Left ventricle myocardium superior (tissue), 1 donor: ENCODE results near the gene DIRAS1. TPM values are rescaled to one million over a fixed set of nuclear protein-coding genes. Genes with fewer than 3 reads are reported as not detected.

ENCODE experiments used
- ATAC-seq: fragments of 200-7000 bp; cut with Tn5 transposase; one replicate; pipeline ENCODE4 v1.9.1; 2020; ENCODE audit warnings: mild to moderate bottlenecking, moderate library complexity
- DNase-seq: peaks from one replicate; pipeline ENCODE4 v3.0.0-alpha.2; 2020
- intact Hi-C: fragments of 100-400 bp; cut with micrococcal nuclease; formaldehyde crosslinking; loops from one replicate; pipeline ENCODE4 v1.11.0; 2022
- long read RNA-seq: library from polyadenylated mRNA; unstranded; transcript quantifications from one replicate; pipeline ENCODE4 v2.0.0, GENCODE V29; 2021
- total RNA-seq: library from RNA; stranded (reverse); fragmentation: NEBNext Ultra II Directional; extraction: Animal tissue kit (Norgen Biotek cat#: 25700); gene quantifications from one replicate; pipeline ENCODE4 v1.2.1, GENCODE V29; 2021
- donor health status: DM: no; HTN: yes; CAD: no; lungs with severe emphysema.

Gene DIRAS1
- 241 TPM for total RNA-seq
- long read RNA-seq, transcript DIRAS1-201 (2 exons, 3,424 nt), result major isoform, 84 of 366 reads
- long read RNA-seq, partial matches to known transcripts, result 3 of 366 reads
- long read RNA-seq, other reads (novel, unspliced or antisense), result 278 of 366 reads

- ATAC-seq (peak; percentile 16), DNase-seq (peak; percentile 68)
- intact Hi-C loops, result no loop called here
Observed at GRCh38 chr19:2720777-2721569, at the start of gene DIRAS1. Gene DIRAS1, minus strand, starts transcription at chr19:2721372. Its CDS starts 3,566 bp downstream, at chr19:2717806.

- peak; percentile 78 for DNase-seq
- intact Hi-C loops, result no loop called here
- peak; percentile 78 for ATAC-seq
Observed at GRCh38 chr19:2770055-2771013, 49.2 kb upstream of the DIRAS1 start.

- ATAC-seq, result no peak
- DNase-seq, result no peak
- intact Hi-C loops, result no loop called here
Observed at GRCh38 chr19:2769218-2769617, 48.0 kb upstream of the DIRAS1 start.

- ATAC-seq, result no peak
- DNase-seq, result peak; percentile 23
- intact Hi-C loops, result no loop called here
Observed at GRCh38 chr19:2768365-2769132, 47.4 kb upstream of the DIRAS1 start.

- DNase-seq (peak; percentile 27), ATAC-seq (no peak)
- intact Hi-C loops, result no loop called here
Observed at GRCh38 chr19:2767688-2768087, 46.5 kb upstream of the DIRAS1 start.

- ATAC-seq (no peak), DNase-seq (peak; percentile 26)
- intact Hi-C loops, result no loop called here
Observed at GRCh38 chr19:2766594-2767372, 45.6 kb upstream of the DIRAS1 start.

GRCh38 chr19:2765376-2765775, 44.2 kb upstream of the DIRAS1 start:
- DNase-seq (peak; percentile 25), ATAC-seq (no peak)
- intact Hi-C loops, result no loop called here

- intact Hi-C loops, result no loop called here
- DNase-seq (peak; percentile 19), ATAC-seq (no peak)
Observed at GRCh38 chr19:2764945-2765344, 43.8 kb upstream of the DIRAS1 start.

- DNase-seq (no peak), ATAC-seq (no peak)
- intact Hi-C loops, result no loop called here
Observed at GRCh38 chr19:2763687-2764086, 42.5 kb upstream of the DIRAS1 start.

- ATAC-seq, result no peak
- DNase-seq, result peak; percentile 14
- intact Hi-C loops, result no loop called here
Observed at GRCh38 chr19:2762783-2763496, 41.8 kb upstream of the DIRAS1 start.

GRCh38 chr19:2761876-2762782, 41.0 kb upstream of the DIRAS1 start:
- ATAC-seq (no peak), DNase-seq (peak; percentile 14)
- intact Hi-C loops, result no loop called here

GRCh38 chr19:2761309-2761677, 40.1 kb upstream of the DIRAS1 start:
- no peak for ATAC-seq
- peak; percentile 27 for DNase-seq
- intact Hi-C loops, result no loop called here

GRCh38 chr19:2759965-2760364, 38.8 kb upstream of the DIRAS1 start:
- no peak for ATAC-seq
- no peak for DNase-seq
- intact Hi-C loops, result no loop called here

- intact Hi-C loops, result no loop called here
- DNase-seq (no peak), ATAC-seq (no peak)
Observed at GRCh38 chr19:2759362-2759761, 38.2 kb upstream of the DIRAS1 start.

- DNase-seq (no peak), ATAC-seq (no peak)
- intact Hi-C loops, result no loop called here
Observed at GRCh38 chr19:2758601-2759313, 37.6 kb upstream of the DIRAS1 start.
